GM11168 (cell line): ENCODE data around the gene CLMN.

Source experiments
- in situ Hi-C: fragments of 300-500 bp; cut with MboI; formaldehyde crosslinking; loops from one replicate; pipeline ENCODE4 v1.12.0; 2022; ENCODE audit warnings: low sequenced_read_pairs; ENCODE audit not compliant: unreplicated experiment

The CLMN gene

GRCh38 chr14:95344536-95344935, 24.8 kb upstream of the CLMN start:
- in situ Hi-C loops = no loop called here

GRCh38 chr14:95341564-95341963, 21.9 kb upstream of the CLMN start:
- in situ Hi-C loops = no loop called here

DNA sequence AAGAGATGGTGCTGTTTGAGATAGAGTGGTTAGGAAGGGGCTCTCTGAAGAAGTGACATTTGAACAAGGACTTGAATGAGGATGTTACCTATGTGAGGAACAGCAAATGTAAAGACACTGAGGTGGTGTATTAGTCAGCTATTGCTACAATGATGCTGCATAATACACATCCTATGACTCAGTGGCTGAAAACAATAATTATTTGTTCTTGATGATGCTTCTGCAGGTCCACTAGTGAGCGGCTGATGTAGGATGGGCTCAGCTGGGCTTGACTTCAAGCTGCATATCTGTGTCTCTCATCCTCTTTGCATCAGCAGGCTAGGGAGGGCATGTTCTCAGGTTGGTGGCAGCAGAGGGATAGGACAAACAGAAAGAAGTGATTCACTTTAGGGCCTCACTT, 21.4 kb upstream of the CLMN start:
- in situ Hi-C loops = no loop called here

DNA sequence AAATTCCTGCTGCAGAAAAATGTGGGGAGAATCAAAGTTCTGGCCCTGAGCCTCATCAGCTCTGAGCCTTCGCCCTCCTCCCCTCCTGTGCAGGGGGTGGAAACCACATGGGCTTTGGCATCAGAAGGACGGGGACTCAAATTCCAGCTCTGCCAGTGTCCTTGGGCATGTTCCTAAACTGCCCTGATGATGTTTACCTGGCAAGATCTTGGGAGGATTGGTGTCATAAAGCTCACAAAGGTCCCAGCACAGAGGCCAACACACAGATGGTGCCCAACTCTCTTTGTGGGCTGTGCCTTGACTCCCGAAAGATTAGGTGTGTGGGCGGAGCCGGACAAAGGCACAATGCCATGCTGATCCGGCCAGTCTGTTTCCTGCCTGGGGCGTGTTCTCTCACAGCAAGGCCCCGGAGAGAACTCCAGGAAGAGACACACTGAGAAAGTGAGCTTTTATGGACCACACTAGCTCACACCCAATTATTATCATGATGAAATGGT, 20.5 kb upstream of the CLMN start:
- in situ Hi-C loops = no loop called here

DNA sequence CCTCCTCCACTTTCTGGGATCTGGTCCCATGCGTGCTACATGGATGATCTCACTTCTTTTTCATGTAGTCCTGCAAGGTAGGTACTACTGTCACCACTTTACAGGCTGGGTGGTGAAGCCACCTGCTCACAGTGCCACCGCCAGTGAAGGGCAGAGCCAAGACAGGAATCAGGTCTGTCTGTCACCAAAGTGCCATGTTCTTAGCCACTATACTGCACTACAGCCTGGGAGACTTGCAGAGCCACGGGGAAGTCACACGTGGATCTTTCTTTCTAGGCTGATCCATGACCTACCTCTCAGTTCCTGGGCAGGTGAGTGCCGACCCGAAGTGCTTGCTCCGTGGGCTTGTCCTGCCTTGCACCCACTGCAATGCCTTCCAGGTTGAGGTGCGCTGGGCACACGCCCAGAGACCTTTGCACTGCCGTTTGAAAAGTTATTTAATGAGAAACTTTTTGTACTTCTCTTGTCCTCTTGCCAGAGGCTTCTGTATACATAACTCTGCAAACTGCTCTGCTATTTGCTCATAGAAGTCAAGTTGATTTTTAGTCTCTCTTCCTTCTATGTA, 19.7 kb upstream of the CLMN start:
- in situ Hi-C loops = no loop called here

DNA sequence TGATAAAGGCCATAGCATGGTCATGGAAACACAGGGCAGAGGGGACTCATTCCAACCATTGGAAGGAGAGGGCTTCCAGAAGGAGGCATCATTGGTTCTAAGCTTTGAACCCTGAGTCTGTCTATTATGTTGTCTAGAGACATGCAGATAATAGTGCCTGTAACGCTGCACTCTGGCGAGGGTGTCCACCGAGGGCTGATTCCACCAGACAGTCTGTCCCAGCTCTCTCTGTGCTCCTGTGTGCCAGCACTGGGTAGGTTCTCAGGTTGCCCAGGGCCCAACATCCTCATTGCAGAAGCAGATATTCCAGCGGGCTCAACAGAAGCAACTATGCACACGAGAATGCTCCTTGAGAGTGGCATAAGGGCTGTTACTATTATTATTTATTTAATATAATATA, 18.7 kb upstream of the CLMN start:
- in situ Hi-C loops = no loop called here

DNA sequence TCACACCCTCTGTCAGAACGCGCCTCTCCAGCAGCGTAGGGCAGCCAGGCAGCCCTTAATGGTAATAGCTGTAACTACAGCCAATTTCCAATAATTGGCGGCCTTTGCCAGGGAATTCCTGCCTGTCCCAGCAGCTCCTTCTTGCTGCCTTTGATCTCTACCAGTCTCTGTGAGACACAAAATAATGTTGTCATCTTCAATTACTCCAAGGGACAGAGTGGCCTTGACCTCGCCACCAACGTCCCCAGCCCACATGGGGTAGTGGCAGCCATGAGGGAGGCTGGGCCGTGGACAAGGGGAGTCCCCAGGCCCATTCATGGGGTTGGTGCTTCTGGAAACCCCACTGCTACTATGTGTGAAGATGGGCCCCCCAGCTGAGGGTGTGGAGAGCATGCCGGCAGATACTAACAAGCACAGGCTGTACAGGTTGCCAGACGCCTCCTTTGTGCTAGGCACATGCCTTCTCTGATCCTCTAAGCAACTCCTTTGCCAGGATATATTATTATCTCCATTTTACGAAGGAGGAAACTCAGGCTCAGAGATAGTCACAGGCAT, 17.4 kb upstream of the CLMN start:
- in situ Hi-C loops = no loop called here

DNA sequence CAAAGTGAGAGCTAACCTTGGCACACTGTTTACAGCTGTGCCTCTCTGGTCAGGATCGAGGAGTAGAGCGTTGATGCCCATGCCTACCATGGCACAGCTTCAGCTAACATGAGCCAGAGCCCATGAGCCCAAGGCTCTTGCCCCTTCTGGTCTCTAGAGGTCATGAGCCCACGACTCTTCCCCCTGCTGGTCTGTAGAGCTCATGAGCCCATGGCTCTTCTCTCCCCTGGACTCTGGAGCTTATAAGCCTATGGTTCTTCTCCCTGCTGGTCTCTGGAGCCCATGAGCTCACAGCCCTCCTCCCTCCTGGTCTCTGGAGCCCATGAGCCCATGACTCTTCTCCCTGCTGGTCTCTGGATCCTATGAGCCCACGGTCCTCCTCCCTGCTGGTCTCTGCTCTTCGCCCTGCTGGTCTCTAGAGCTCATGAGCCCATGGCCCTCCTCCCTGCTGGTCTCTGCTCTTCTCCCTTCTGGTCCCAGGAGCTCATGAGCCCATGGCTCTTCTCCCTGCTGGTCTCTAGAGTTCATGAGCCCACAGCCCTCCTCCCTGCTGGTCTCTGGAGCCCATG, 16.6 kb upstream of the CLMN start:
- in situ Hi-C loops = no loop called here

DNA sequence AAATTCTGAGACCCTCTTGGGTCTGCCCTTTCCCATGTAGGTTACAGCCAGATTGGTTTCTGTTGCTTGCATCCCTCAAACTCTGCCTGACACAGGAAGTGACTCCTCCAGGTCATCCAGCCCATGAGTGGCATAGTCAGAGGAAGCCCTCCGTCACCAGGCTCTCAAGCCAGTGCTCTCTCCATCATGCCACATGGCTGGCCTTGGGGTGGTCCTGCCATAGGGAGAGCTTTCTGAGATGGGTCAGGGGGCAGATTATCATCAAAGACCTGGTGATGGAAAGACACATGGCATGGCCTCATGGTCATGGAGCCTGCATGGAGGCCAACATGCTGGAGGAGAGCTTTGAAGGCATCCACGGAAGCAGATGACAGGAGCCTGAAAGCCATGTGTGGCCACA, 15.4 kb upstream of the CLMN start:
- in situ Hi-C loops = no loop called here

DNA sequence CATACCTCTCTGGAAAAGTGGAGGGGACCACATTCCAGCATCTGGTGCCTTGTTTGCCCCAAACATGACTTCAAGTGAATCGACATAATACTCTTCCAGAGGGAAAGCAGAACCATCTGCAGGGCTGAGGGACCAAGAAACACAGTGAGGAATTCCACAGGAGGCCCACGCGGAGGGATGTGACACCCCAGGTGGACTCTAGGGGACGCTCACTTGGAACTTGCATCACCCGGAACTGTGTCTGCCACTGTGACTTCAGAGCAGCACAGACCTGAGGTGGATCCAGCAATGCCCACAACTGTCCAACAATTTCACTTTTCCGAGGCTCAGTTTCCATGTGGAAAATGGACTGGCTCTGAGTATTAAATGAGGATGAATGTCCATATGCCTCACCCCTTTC, 14.3 kb upstream of the CLMN start:
- in situ Hi-C loops = no loop called here

DNA sequence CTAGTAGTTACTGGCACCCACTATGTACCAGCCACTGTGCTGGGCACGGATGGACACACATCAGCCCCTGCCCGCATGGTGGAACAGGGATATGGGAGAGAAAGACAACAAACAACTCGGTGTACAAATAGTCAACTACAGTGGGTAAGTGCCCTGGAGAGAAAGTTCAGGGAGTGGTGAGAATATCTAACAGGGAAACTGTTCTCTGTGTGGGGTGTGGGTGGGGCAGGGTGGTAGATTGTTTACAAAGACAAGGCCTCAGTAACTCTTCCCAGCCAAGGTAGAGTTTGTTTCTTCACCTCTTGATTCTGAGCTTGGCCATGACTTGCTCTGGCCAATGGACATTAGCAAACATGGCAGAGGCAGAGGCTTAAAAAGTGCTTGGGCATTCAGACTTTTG, 12.9 kb upstream of the CLMN start:
- in situ Hi-C loops = no loop called here

- in situ Hi-C loops = no loop called here
Measured at GRCh38 chr14:95331708-95332408, 12.2 kb upstream of the CLMN start.

DNA sequence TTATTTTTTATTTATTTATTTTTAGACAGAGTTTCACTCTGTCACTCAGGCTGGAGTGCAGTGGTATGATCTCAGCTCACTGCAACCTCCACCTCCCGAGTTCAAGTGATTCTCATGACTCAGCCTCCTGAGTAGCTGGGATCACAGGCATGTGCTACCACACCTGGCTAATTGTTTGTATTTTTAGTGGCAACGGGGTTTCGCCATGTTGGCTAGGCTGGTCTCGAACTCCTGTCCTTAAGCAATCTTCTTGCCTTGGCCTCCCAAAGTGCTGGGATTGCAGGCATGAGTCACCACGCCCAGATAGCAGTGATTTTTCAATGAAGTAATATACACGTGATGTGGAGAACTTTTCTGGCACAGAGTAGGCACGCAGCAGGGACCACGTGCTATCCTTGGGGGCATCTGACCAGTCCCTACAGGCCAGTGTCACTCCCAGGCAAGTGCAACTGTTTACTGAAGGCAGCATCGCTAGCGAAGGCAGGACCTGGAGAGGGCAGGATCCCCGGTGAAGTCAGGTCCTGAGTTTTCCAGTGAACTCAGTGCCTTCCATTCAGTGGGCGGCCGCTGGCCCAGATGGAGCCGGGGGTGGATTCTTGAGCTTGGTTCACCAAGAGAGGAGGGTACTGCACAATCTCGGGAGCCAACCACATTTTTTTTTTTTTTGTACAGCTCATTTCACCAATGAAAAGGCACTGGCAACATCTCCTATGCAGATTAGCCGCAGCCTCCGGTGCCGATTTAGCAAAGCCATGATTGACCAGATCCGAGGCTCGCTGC, 11.1 kb upstream of the CLMN start:
- in situ Hi-C loops = no loop called here

DNA sequence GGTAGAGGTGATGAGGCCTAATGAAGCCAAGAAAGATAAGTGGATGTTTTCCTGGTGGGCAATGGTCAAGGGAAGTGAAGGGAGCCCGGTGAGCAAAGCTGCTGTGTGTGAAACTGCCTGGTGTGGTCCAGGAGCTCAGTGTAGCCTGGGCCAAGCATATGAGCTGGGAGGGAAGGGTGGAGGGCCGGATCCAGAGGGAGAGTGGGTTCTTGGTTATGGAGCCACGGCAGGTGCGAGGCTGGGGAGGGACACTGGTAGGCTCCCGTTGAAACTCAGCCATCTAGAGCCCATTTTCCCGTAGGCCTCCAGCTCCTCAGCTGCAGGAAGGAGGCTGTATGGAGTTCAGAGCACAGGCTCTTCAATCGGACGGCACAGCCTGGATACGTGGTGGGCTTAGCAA, 10.2 kb upstream of the CLMN start:
- in situ Hi-C loops = no loop called here

DNA sequence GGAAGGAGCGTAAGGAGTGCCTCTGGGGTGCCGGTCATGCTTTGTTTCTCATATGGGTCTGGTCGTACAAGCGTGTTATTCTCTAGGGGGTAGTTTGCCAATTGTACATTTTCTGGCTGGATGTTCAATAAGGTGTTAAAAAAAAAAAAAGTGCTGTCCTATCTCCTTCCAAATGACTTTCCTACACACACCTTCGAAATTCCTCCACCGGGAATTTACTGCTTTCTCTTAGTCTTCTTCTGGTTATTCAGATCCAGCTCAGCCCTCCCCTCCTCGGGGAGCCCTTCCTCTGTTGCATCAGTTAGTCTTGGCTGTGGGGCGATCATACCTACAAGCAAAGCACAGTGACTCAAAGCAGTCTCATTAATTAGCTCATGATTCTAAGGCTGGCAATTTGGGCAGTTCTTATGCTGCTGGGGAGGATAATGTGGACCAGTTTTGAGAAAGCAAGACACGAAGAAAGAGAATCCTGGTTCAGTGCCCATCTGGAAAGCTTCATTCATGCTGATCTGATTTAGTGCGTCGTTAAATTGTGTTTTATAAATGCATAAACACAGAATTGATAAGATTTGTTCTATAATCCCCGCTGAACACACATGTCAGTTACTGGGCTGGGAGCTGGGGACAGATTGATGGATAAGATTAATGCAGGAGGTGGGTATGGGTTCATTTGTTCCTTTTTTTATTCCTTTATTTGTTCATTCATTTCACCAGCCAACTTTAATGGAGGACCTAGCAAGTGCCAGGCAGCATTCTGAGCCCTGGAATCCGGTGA, 9.2 kb upstream of the CLMN start:
- in situ Hi-C loops = no loop called here

- in situ Hi-C loops = no loop called here
Measured at GRCh38 chr14:95327558-95328374, 8.1 kb upstream of the CLMN start.

- in situ Hi-C loops = no loop called here
Measured at GRCh38 chr14:95326987-95327386, 7.3 kb upstream of the CLMN start.

DNA sequence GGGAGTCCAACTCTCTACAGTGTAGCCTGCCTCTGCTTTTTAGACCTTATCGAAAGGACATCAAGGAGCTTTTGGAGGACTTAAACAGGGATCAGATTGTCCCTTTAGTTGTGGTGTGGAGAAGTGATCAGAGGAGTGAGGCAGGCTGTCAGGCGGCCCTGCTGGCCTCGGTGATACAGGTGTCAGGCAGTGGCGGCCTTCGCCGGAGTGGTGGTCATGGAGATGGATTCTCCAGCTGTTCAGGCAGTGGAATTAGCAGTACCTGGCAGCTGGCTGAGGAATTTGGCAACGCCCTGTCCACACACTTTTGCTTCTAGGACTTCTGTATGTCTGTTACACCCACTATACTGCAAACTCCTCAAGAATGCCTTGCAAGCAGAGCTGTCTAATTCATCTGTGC, 4.2 kb upstream of the CLMN start:
- in situ Hi-C loops = no loop called here

GRCh38 chr14:95323361-95323760, 3.7 kb upstream of the CLMN start:
- in situ Hi-C loops = no loop called here
